ENCODE measurements around the gene PATL1.
A peak's percentile ranks its signal among the peaks of the same experiment; 100 is the strongest.

The PATL1 gene

GRCh38 chr11:59615120-59615636, 53.7 kb downstream of the PATL1 start:
- DNase-seq (ENCODE audit: low read depth in 1 of 2, low spot score in 1 of 2): peak; percentile 31 to 37

GRCh38 chr11:59614277-59615119, 54.3 kb downstream of the PATL1 start:
- DNase-seq (ENCODE audit: low read depth in 1 of 2, low spot score in 1 of 2): no peak

GRCh38 chr11:59611570-59612565, 57.0 kb downstream of the PATL1 start:
- DNase-seq (ENCODE audit: low read depth in 1 of 2, low spot score in 1 of 2): no peak

GRCh38 chr11:59610289-59610688, 58.5 kb downstream of the PATL1 start:
- no peak for DNase-seq (ENCODE audit: low read depth in 1 of 2, low spot score in 1 of 2)

- DNase-seq (ENCODE audit: low read depth in 1 of 2, low spot score in 1 of 2): no peak
Measured at GRCh38 chr11:59607703-59608454, 61.0 kb downstream of the PATL1 start.

- no peak for DNase-seq (ENCODE audit: low read depth in 1 of 2, low spot score in 1 of 2)
Measured at GRCh38 chr11:59602432-59602831, 66.4 kb downstream of the PATL1 start.

- no peak for DNase-seq (ENCODE audit: low read depth in 1 of 2, low spot score in 1 of 2)
Measured at GRCh38 chr11:59601788-59602187, 67.0 kb downstream of the PATL1 start.

- DNase-seq (ENCODE audit: low read depth in 1 of 2, low spot score in 1 of 2): no peak
Measured at GRCh38 chr11:59600636-59601035, 68.2 kb downstream of the PATL1 start.

- DNase-seq (ENCODE audit: low read depth in 1 of 2, low spot score in 1 of 2): no peak
Measured at GRCh38 chr11:59600234-59600633, 68.6 kb downstream of the PATL1 start.

GRCh38 chr11:59598961-59599360, 69.9 kb downstream of the PATL1 start:
- DNase-seq (ENCODE audit: low read depth in 1 of 2, low spot score in 1 of 2): no peak
